ENCODE results near the gene STARD3. TPM values are rescaled to one million over a fixed set of nuclear protein-coding genes. Genes with fewer than 3 reads are reported as not detected.

STARD3 gene
- total RNA-seq, 2 donors from 2014 or later, result 52.5 to 67.7 TPM

DNA sequence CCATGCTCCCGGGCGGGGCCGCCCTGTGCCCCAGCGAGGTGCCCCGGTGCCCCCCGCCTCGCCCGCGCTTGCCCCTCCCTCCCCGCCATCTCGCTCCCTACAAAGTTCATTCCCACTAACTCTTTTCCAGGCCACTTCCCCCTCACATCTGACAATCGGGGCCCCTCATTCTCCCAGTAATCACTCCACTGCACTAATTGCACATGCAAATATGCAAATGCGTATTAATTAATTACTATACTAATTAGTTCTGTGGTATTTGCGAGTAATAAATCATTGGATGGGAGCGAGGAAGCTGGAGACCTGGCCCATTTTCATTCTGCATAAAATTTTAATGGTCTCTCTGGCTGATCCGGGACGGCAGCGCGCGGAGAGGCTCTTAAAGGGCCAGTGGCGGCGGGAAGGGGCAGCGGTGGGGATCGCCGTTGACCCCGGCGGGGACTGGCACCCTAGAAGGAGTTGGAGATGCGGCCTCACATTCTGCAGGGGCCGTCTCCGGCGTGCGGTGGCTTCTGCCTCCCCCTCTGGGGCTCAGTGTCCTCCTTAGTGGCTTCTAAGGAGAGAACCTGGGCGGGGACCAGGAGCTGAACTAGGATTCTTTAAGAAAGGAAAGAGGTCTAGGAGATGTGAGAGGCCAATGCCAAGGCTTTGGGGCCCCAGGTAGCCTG is 18.6 kb upstream of the STARD3 start:
- peak overlapping the region; percentile 72 for H3K4me3 ChIP-seq
- no peak overlapping the region for H3K27ac ChIP-seq
- H3K4me1 ChIP-seq (ENCODE audit: control insufficient read depth in 1 of 2, low read depth in 2 of 2), result peaks cover 0 to 22% of the 10 kb centered on the region in 2 donors
- H3K36me3 ChIP-seq, result no peaks in the 10 kb centered on the region
- TF ChIP-seq, protein P1, sequence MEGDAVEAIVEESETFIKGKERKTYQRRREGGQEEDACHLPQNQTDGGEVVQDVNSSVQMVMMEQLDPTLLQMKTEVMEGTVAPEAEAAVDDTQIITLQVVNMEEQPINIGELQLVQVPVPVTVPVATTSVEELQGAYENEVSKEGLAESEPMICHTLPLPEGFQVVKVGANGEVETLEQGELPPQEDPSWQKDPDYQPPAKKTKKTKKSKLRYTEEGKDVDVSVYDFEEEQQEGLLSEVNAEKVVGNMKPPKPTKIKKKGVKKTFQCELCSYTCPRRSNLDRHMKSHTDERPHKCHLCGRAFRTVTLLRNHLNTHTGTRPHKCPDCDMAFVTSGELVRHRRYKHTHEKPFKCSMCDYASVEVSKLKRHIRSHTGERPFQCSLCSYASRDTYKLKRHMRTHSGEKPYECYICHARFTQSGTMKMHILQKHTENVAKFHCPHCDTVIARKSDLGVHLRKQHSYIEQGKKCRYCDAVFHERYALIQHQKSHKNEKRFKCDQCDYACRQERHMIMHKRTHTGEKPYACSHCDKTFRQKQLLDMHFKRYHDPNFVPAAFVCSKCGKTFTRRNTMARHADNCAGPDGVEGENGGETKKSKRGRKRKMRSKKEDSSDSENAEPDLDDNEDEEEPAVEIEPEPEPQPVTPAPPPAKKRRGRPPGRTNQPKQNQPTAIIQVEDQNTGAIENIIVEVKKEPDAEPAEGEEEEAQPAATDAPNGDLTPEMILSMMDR (IDR thresholded peaks at IDR 0.05), result no peak
- DNase-seq (ENCODE audit: low spot score), result no peak
- no peaks in the 10 kb centered on the region for H3K9me3 ChIP-seq
- no peak for ATAC-seq (ENCODE audit: insufficient number of reproducible peaks, low FRiP score, low read depth)
- no peaks in the 10 kb centered on the region for H3K27me3 ChIP-seq (replicated peaks; ENCODE audit: insufficient read depth)

- TF ChIP-seq, protein P1 (IDR thresholded peaks at IDR 0.05), result no peak
- H3K27ac ChIP-seq, result no peak overlapping the region
- no peaks in the 10 kb centered on the region for H3K36me3 ChIP-seq
- peaks cover 0 to 26% of the 10 kb centered on the region in 2 donors for H3K4me1 ChIP-seq (ENCODE audit: control insufficient read depth in 1 of 2, low read depth in 2 of 2)
- DNase-seq (ENCODE audit: low spot score) (no peak), ATAC-seq (ENCODE audit: insufficient number of reproducible peaks, low FRiP score, low read depth) (no peak)
- peak overlapping the region; percentile 72 for H3K4me3 ChIP-seq
- no peaks in the 10 kb centered on the region for H3K9me3 ChIP-seq
- H3K27me3 ChIP-seq (replicated peaks; ENCODE audit: insufficient read depth), result no peaks in the 10 kb centered on the region
Measured at GRCh38 chr17:39618956-39619785, 17.8 kb upstream of the STARD3 start.

- ATAC-seq (ENCODE audit: insufficient number of reproducible peaks, low FRiP score, low read depth) (no peak), DNase-seq (ENCODE audit: low spot score) (no peak)
- H3K27me3 ChIP-seq (replicated peaks; ENCODE audit: insufficient read depth), result no peaks in the 10 kb centered on the region
- H3K36me3 ChIP-seq, result no peaks in the 10 kb centered on the region
- no peaks in the 10 kb centered on the region for H3K9me3 ChIP-seq
- no peak overlapping the region for H3K4me3 ChIP-seq
- no peak overlapping the region for H3K27ac ChIP-seq
- H3K4me1 ChIP-seq (ENCODE audit: control insufficient read depth in 1 of 2, low read depth in 2 of 2), result peaks cover 0 to 26% of the 10 kb centered on the region in 2 donors
- TF ChIP-seq, protein P1 (IDR thresholded peaks at IDR 0.05), result no peak
Measured at GRCh38 chr17:39619786-39620101, 17.2 kb upstream of the STARD3 start.

GRCh38 chr17:39621523-39622379 is 15.2 kb upstream of the STARD3 start:
- DNase-seq (ENCODE audit: low spot score) (peak; percentile 77), ATAC-seq (ENCODE audit: insufficient number of reproducible peaks, low FRiP score, low read depth) (peak; percentile 72)
- TF ChIP-seq, protein P1 (IDR thresholded peaks at IDR 0.05), result peak; percentile 99
- no peaks in the 10 kb centered on the region for H3K36me3 ChIP-seq
- peaks cover 2 to 28% of the 10 kb centered on the region in 2 donors for H3K4me1 ChIP-seq (ENCODE audit: control insufficient read depth in 1 of 2, low read depth in 2 of 2)
- H3K9me3 ChIP-seq, result no peaks in the 10 kb centered on the region
- no peaks in the 10 kb centered on the region for H3K27me3 ChIP-seq (replicated peaks; ENCODE audit: insufficient read depth)
- H3K27ac ChIP-seq, result no peak overlapping the region
- H3K4me3 ChIP-seq, result peak overlapping the region; percentile 30
